Measurements from ENCODE around the gene KRTAP5-2.

GRCh38 chr11:1604181-1604580 lies 6.1 kb upstream of the KRTAP5-2 start:
- TF ChIP-seq, protein P1, sequence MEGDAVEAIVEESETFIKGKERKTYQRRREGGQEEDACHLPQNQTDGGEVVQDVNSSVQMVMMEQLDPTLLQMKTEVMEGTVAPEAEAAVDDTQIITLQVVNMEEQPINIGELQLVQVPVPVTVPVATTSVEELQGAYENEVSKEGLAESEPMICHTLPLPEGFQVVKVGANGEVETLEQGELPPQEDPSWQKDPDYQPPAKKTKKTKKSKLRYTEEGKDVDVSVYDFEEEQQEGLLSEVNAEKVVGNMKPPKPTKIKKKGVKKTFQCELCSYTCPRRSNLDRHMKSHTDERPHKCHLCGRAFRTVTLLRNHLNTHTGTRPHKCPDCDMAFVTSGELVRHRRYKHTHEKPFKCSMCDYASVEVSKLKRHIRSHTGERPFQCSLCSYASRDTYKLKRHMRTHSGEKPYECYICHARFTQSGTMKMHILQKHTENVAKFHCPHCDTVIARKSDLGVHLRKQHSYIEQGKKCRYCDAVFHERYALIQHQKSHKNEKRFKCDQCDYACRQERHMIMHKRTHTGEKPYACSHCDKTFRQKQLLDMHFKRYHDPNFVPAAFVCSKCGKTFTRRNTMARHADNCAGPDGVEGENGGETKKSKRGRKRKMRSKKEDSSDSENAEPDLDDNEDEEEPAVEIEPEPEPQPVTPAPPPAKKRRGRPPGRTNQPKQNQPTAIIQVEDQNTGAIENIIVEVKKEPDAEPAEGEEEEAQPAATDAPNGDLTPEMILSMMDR (IDR thresholded peaks at IDR 0.05): no peak
- TF ChIP-seq POLR2A (IDR thresholded peaks at IDR 0.05): no peak
